Subcutaneous adipose tissue (tissue), 4 donors: ENCODE data around the gene ZNF18. TPM values are rescaled to one million over a fixed set of nuclear protein-coding genes. Genes with fewer than 3 reads are reported as not detected.

Source experiments
- total RNA-seq, 4 donors: library from RNA; depleted of rRNA; stranded (reverse); fragments of >200 nt; gene quantifications; one replicate each; pipeline ENCODE4 v1.1.0, GENCODE V29; 2016
- TF ChIP-seq, protein P1 (sequence below): fragments of 450-650 bp; IDR thresholded peaks from one replicate; pipeline ENCODE4 v1.5.1; 2016; ENCODE audit warnings: low read depth, mild to moderate bottlenecking, control low read depth, antibody characterized with exemption, moderate library complexity

Gene ZNF18
- total RNA-seq, 4 donors from 2014 or later, result 7.8 to 13.8 (median 12.0) TPM

DNA sequence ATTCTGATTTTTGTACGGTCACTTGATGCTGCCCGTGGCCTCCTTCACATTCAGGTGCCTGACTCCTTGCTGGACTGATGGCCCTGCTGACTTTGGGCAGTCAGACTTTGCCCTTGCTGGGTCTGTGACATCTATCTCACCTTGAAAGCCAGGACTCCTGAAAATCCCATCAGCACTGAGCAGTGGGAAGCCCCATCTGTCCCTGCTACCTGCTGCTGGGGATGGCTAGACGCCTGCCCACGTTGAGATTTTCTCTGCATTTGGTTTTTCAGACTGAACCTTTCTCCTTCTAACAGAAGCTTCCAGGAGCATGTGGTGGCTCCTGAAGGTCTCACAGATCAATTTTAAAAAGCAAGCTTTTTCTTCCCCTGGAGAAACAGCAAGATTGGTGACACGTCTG lies 10.2 kb upstream of the ZNF18 start:
- TF ChIP-seq, protein P1, sequence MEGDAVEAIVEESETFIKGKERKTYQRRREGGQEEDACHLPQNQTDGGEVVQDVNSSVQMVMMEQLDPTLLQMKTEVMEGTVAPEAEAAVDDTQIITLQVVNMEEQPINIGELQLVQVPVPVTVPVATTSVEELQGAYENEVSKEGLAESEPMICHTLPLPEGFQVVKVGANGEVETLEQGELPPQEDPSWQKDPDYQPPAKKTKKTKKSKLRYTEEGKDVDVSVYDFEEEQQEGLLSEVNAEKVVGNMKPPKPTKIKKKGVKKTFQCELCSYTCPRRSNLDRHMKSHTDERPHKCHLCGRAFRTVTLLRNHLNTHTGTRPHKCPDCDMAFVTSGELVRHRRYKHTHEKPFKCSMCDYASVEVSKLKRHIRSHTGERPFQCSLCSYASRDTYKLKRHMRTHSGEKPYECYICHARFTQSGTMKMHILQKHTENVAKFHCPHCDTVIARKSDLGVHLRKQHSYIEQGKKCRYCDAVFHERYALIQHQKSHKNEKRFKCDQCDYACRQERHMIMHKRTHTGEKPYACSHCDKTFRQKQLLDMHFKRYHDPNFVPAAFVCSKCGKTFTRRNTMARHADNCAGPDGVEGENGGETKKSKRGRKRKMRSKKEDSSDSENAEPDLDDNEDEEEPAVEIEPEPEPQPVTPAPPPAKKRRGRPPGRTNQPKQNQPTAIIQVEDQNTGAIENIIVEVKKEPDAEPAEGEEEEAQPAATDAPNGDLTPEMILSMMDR, result no peak

GRCh38 chr17:11999696-12000095 lies 2.4 kb upstream of the ZNF18 start:
- TF ChIP-seq, protein P1, result no peak

GRCh38 chr17:11997972-11998233 lies 628 bp upstream of the ZNF18 start:
- TF ChIP-seq, protein P1, result no peak

- TF ChIP-seq, protein P1, result no peak
Observed at GRCh38 chr17:11996722-11997146, 541 bp downstream of the ZNF18 start.

GRCh38 chr17:11991461-11991860 lies 5.8 kb downstream of the ZNF18 start:
- TF ChIP-seq, protein P1, result no peak

- TF ChIP-seq, protein P1, result no peak
Observed at GRCh38 chr17:11990363-11990983, 6.8 kb downstream of the ZNF18 start.

DNA sequence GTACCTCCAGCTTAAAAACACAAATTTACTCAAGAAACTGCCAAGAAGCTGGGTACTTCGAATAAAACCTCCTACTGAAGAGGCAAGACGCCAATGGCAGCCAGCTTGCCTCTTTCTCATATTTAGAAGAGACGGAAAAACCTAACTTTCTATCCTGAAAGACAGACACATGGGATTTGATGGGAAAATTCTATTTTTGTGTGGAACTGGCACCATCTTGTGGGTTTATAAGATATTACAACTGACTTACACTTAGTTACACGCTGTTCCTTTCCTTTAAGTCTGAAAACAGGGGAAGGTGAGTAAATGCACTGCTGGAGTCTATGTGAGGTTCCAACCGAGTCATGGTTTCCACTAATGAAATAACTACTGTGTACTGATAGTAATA lies 10.3 kb downstream of the ZNF18 start:
- TF ChIP-seq, protein P1, result no peak
